ENCODE data around the gene BCO2.

DNA sequence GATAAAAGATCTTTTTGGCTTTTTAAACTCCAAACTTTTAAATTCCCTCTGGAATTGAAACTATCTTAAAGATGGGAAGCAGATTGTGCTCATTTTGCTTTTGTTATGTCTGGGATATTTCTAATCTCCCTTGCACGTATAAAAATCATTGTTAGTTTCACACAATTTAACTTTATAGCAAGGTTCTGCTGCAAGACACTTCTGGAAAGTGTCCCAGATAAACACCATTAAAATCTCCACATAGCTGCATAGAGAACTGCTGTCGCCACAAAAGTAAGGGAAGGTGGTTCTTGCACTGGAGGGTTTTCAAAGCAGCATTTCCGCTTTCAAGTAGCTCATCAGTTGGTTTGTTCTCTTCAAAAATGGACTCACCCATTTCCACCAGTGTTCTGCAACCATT is 62.7 kb downstream of the BCO2 start:
- TF ChIP-seq, protein P1, sequence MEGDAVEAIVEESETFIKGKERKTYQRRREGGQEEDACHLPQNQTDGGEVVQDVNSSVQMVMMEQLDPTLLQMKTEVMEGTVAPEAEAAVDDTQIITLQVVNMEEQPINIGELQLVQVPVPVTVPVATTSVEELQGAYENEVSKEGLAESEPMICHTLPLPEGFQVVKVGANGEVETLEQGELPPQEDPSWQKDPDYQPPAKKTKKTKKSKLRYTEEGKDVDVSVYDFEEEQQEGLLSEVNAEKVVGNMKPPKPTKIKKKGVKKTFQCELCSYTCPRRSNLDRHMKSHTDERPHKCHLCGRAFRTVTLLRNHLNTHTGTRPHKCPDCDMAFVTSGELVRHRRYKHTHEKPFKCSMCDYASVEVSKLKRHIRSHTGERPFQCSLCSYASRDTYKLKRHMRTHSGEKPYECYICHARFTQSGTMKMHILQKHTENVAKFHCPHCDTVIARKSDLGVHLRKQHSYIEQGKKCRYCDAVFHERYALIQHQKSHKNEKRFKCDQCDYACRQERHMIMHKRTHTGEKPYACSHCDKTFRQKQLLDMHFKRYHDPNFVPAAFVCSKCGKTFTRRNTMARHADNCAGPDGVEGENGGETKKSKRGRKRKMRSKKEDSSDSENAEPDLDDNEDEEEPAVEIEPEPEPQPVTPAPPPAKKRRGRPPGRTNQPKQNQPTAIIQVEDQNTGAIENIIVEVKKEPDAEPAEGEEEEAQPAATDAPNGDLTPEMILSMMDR (IDR thresholded peaks at IDR 0.05): no peak
- TF ChIP-seq POLR2AphosphoS5 (IDR thresholded peaks at IDR 0.05) (no peak), POLR2A (IDR thresholded peaks at IDR 0.05) (no peak), EP300 (IDR thresholded peaks at IDR 0.05) (no peak)

All from upper lobe of left lung (tissue), 4 donors.